Transverse colon (tissue), 4 donors: ENCODE results near the gene TMED6. TPM values are rescaled to one million over a fixed set of nuclear protein-coding genes. Genes with fewer than 3 reads are reported as not detected.

ENCODE experiments used
- DNase-seq: peaks from one replicate; pipeline ENCODE4 v3.0.0-alpha.2; 2019
- H3K27ac ChIP-seq, 4 donors: fragments of 200-600 bp; sonication (generic); 2 replicates each; pipeline ENCODE4 v1.5.1; 2016 to 2018; ENCODE audit warnings: inconsistent platforms in 4 of 4
- H3K27me3 ChIP-seq: fragments of 200-600 bp; sonication (generic); 2 replicates; pipeline ENCODE4 v1.5.1; 2017; ENCODE audit warnings: inconsistent platforms
- H3K36me3 ChIP-seq, 4 donors: fragments of 200-600 bp; sonication (generic); 2 replicates each; pipeline ENCODE4 v1.5.1; 2017 to 2019; ENCODE audit warnings: inconsistent platforms in 4 of 4
- H3K4me1 ChIP-seq, 4 donors: fragments of 200-600 bp; sonication (generic); 2 replicates each; pipeline ENCODE4 v1.5.1; 2017 to 2020; ENCODE audit warnings: inconsistent platforms in 4 of 4
- H3K4me3 ChIP-seq, 4 donors: fragments of 200-600 bp; sonication (generic); 1 replicate in 1 of 4; 2 replicates in 3 of 4; pipeline versions ENCODE4 v1.5.1 to v1.6.1; 2017 to 2019; ENCODE audit warnings: inconsistent platforms in 4 of 4
- H3K9me3 ChIP-seq, 2 donors: fragments of 200-600 bp; sonication (generic); 2 replicates each; pipeline ENCODE4 v1.5.1; 2017 to 2019; ENCODE audit warnings: inconsistent platforms in 2 of 2
- CTCF ChIP-seq, 5 experiments: fragments of 200-600 bp in 3 of 5; fragments of 450-650 bp in 2 of 5; sonication (generic) in 3 of 5; IDR thresholded peaks; 1 replicate in 2 of 5; 2 replicates in 3 of 5; pipeline ENCODE4 v1.5.1; 2016 to 2017; ENCODE audit warnings: antibody characterized with exemption in 5 of 5, inconsistent platforms in 3 of 5, mild to moderate bottlenecking in 2 of 5, moderate library complexity in 1 of 5
- EP300 ChIP-seq: sonication (generic); formaldehyde crosslinking; IDR thresholded peaks from one replicate; pipeline ENCODE4 v1.6.1; 2017; ENCODE audit warnings: antibody characterized with exemption, low read depth
- POLR2A ChIP-seq: fragments of 450-650 bp; IDR thresholded peaks from one replicate; pipeline ENCODE4 v1.6.1; 2016; ENCODE audit warnings: antibody characterized with exemption, mild to moderate bottlenecking, moderate library complexity
- POLR2AphosphoS5 ChIP-seq, 3 donors: sonication (generic); formaldehyde crosslinking; IDR thresholded peaks; one replicate each; pipeline ENCODE4 v1.6.1; 2016; ENCODE audit warnings: antibody characterized with exemption in 3 of 3
- WGBS, 2 donors: methylation state at CpG; one replicate each; pipeline ENCODE4 v1.1.5; 2018; ENCODE audit warnings: low coverage in 1 of 2; 5-methylcytosine and 5-hydroxymethylcytosine counted together
- in situ Hi-C, 4 donors: fragments of 200-750 bp; cut with MboI; loops; one replicate each; pipeline versions ENCODE4 v1.15.0 to v1.15.1; 2017; ENCODE audit warnings: low sequenced_read_pairs in 3 of 4, low pct_ligation_motif_present in 1 of 4, low pct_unique_long_range_greater_than_20kb in 1 of 4
- intact Hi-C: fragments of 100-400 bp; cut with DNase I; formaldehyde crosslinking; loops from one replicate; pipeline ENCODE4 v1.15.1; 2023; ENCODE audit warnings: low total_unique reads
- total RNA-seq, 4 donors: library from RNA; depleted of rRNA; stranded (reverse); fragments of >200 nt; gene quantifications; one replicate each; pipeline ENCODE4 v1.1.0, GENCODE V29; 2016

Gene TMED6
- total RNA-seq, 4 donors from 2014 or later, result 5.7 to 6.8 TPM; not detected in 2

- 0% methylated on average over 21 to 73 of the region's 77 CpGs for WGBS, 2 donors
- TF ChIP-seq CTCF (IDR thresholded peaks at IDR 0.05), result peak; percentile 78 to 98 (median 92)
- TF ChIP-seq POLR2A, result peak; percentile 69
- peak; percentile 72 to 86 (median 80) for TF ChIP-seq POLR2AphosphoS5 (IDR thresholded peaks at IDR 0.05)
- TF ChIP-seq EP300, result no peak
- DNase-seq, result peak; percentile 96
- in situ Hi-C loops, result no loop called here
- Histone ChIP-seq H3K27ac (peak within 1 kb of the TSS; percentile 89 to 95 (median 92)), H3K9me3 (no peaks in the 10 kb centered on the region), H3K4me1 (peaks cover 17 to 28% (median 21%) of the 10 kb centered on the region in 4 donors), H3K36me3 (peaks cover 0 to 20% (median 9%) of the 10 kb centered on the region in 4 donors), H3K4me3 (peak within 1 kb of the TSS; percentile 67 to 91 (median 86)), H3K27me3 (no peaks in the 10 kb centered on the region)
- intact Hi-C loops, result no loop called here
These were observed 12.1 kb downstream of the TMED6 start, which contains the start of the genes COG8 and NIP7 for GRCh38 chr16:69339289-69340094. Gene COG8, minus strand, starts transcription at chr16:69339564. Its CDS starts 12 bp downstream, at chr16:69339552. Gene NIP7, plus strand, starts transcription at chr16:69339772. Its CDS starts 58 bp downstream, at chr16:69339830.

GRCh38 chr16:69338557-69339288 is 12.9 kb downstream of the TMED6 start:
- in situ Hi-C loops, result no loop called here
- no peak for DNase-seq
- intact Hi-C loops, result no loop called here
- H3K9me3 ChIP-seq, result no peaks in the 10 kb centered on the region
- peaks cover 0 to 28% (median 12%) of the 10 kb centered on the region in 4 donors for H3K36me3 ChIP-seq
- H3K27ac ChIP-seq, result peak overlapping the region; percentile 89 to 95 (median 92)
- no peaks in the 10 kb centered on the region for H3K27me3 ChIP-seq
- H3K4me1 ChIP-seq, result peaks cover 17 to 28% (median 21%) of the 10 kb centered on the region in 4 donors
- TF ChIP-seq CTCF (IDR thresholded peaks at IDR 0.05) (no peak), POLR2A (no peak), EP300 (no peak), POLR2AphosphoS5 (IDR thresholded peaks at IDR 0.05) (no peak)
- peak overlapping the region; percentile 67 to 91 (median 86) for H3K4me3 ChIP-seq
- 15 to 22% methylated on average over 26 to 46 of the region's 46 CpGs for WGBS, 2 donors

- WGBS, 2 donors, result 90% methylated on average over 9 of the region's 9 CpGs; no CpG with 5 or more reads in 1 of the 2 donors
- in situ Hi-C loops (no loop called here), intact Hi-C loops (no loop called here)
- Histone ChIP-seq H3K36me3 (peaks cover 0 to 26% (median 12%) of the 10 kb centered on the region in 4 donors), H3K4me3 (no peak overlapping the region), H3K4me1 (peaks cover 8 to 26% (median 20%) of the 10 kb centered on the region in 4 donors), H3K27me3 (no peaks in the 10 kb centered on the region), H3K9me3 (no peaks in the 10 kb centered on the region), H3K27ac (no peak overlapping the region)
- no peak for TF ChIP-seq EP300
- TF ChIP-seq POLR2A, result no peak
- TF ChIP-seq CTCF (IDR thresholded peaks at IDR 0.05), result no peak
- TF ChIP-seq POLR2AphosphoS5 (IDR thresholded peaks at IDR 0.05), result no peak
- no peak for DNase-seq
These were observed 16.9 kb downstream of the TMED6 start for GRCh38 chr16:69334696-69335095.
